Heart right ventricle (tissue), 16 donors: Measurements from ENCODE around the gene SHB. TPM values are rescaled to one million over a fixed set of nuclear protein-coding genes. Genes with fewer than 3 reads are reported as not detected.

Experiments
- ATAC-seq, 8 donors: fragments of 200-7000 bp; cut with Tn5 transposase; one replicate each; pipeline ENCODE4 v1.9.1; 2020; ENCODE audit warnings: mild to moderate bottlenecking in 8 of 8, moderate library complexity in 8 of 8, moderate number of reproducible peaks in 1 of 8
- DNase-seq, 2 donors: peaks; one replicate each; pipeline ENCODE4 v3.0.0-alpha.2; 2020
- H3K27ac ChIP-seq, 10 donors: fragments of 200-600 bp; sonication (generic) in 2 of 10; one replicate each; pipeline versions ENCODE4 v1.5.0 to v1.8.0; 2020 to 2022; ENCODE audit warnings: mild to moderate bottlenecking in 3 of 10
- H3K27me3 ChIP-seq, 7 donors: fragments of 200-600 bp; one replicate each; pipeline ENCODE4 v1.8.0; 2021 to 2022; ENCODE audit warnings: mild to moderate bottlenecking in 2 of 7
- H3K36me3 ChIP-seq, 9 donors: fragments of 200-600 bp; sonication (generic) in 1 of 9; one replicate each; pipeline versions ENCODE4 v1.5.0 to v1.8.0; 2020 to 2022; ENCODE audit warnings: mild to moderate bottlenecking in 2 of 9
- H3K4me1 ChIP-seq, 9 donors: fragments of 200-600 bp; sonication (generic) in 1 of 9; one replicate each; pipeline versions ENCODE4 v1.5.0 to v1.8.0; 2020 to 2022; ENCODE audit warnings: mild to moderate bottlenecking in 4 of 9
- H3K4me3 ChIP-seq, 10 donors: fragments of 200-600 bp; sonication (generic) in 2 of 10; one replicate each; pipeline versions ENCODE4 v1.5.0 to v1.8.0; 2020 to 2022; ENCODE audit warnings: mild to moderate bottlenecking in 7 of 10, moderate library complexity in 2 of 10
- H3K9me3 ChIP-seq, 11 donors: fragments of 200-600 bp in 10 of 11; sonication (generic) in 2 of 11; one replicate each; pipeline versions ENCODE4 v1.5.0 to v1.8.0; 2013 to 2022; ENCODE audit warnings: mild to moderate bottlenecking in 2 of 11, control low read depth in 1 of 11, moderate library complexity in 1 of 11
- WGBS, 2 donors: extraction: QIAGEN DNeasy Blood & Tissue Kit; methylation state at CpG; one replicate each; pipeline ENCODE4 v1.1.7; 2013; ENCODE audit warnings: inconsistent platforms in 1 of 2; 5-methylcytosine and 5-hydroxymethylcytosine counted together
- intact Hi-C, 10 donors: fragments of 100-400 bp; cut with DNase I; formaldehyde crosslinking; loops; one replicate each; pipeline versions ENCODE4 v1.11.1 to v1.14.2; 2022
- polyA plus RNA-seq, 2 donors: library from polyadenylated mRNA; stranded (reverse); fragments of 200-250 nt; gene quantifications; one replicate each; pipeline ENCODE4 v1.2.3, GENCODE V29; 2013
- total RNA-seq, 10 donors: library from RNA; stranded (reverse); fragmentation: NEBNext Ultra II Directional in 3 of 10; extraction: Animal tissue kit (Norgen Biotek cat#: 25700) in 3 of 10; gene quantifications; one replicate each; pipeline versions ENCODE4 v1.2.1 to v1.2.4, GENCODE V29; 2021 to 2023
- TF ChIP-seq, protein P1 (sequence below), 9 donors: fragments of 200-600 bp; sonication (generic) in 2 of 9; IDR thresholded peaks; one replicate each; pipeline versions ENCODE4 v1.5.0 to v1.8.0; 2021 to 2022; ENCODE audit warnings: antibody characterized with exemption in 9 of 9, mild to moderate bottlenecking in 5 of 9, moderate library complexity in 1 of 9
- donor health status: Arrhythmogenic right ventricular cardiomyopathy.
- donor health status: ischemic (EF 13 %, LVEDD 7.1; RV severe dilation, severe dysfunction).
- donor health status: healthy with polysubstance abuse.
- donor health status: DM: no; HTN: yes; CAD: no.
- donor health status: DM: no; HTN: no; CAD: no.
- donor health status: ischemic (EF 25% LVEDD 6.9; RV normal size, moderate dysfunction).
- donor health status: ischemic (EF 25% LVEDD 5.7; RV mildly dilated, moderate dysfunction).
- donor health status: healthy.
- donor health status: DM: yes; HTN: yes; CAD: no.
- donor health status: Ischemic cardiomyopathy.
- donor health status: ischemic (EF 35%, LVEDD 5.7; RV mildly dilated, moderate dysfunction).
- donor health status: nonischemic (EF 11% LVEDD 7.7; RV severe dilation, severe dysfunction).
- donor health status: DM: yes; HTN: yes; CAD: no.
- donor health status: PGD.
- donor health status: ischemic (EF 29% LVEDD 5.4; RV normal size, mild dysfunction).
- donor health status: nonischemic (EF 23%, LVEDD 6.1; RV moderate dilation, normal function).

Gene SHB
- total and polyA plus RNA-seq, 12 donors, result 5.7 to 26.6 (median 18.0) TPM

DNA sequence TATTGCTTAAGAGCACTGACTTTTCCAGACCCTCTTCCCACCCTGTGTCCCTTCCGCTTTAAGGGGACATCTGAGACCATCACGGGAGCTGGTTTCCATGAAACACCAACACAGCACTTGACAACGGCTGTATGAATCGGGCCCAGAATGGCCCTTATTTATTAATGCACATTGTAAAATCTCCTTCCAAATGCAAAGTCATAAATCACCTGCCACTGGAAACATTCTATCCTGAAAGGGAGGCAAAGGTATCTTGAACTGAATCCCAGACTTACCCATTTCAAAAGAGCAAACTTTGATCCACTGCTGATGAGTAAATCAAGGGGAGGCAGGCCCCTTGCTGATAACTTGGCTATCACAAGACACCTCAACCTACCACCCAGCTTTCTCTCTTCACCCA lies 37.4 kb downstream of the SHB start:
- WGBS, 2 donors, result 75 to 77% methylated on average over 4 of the region's 4 CpGs
- no peaks in the 10 kb centered on the region for H3K36me3 ChIP-seq

DNA sequence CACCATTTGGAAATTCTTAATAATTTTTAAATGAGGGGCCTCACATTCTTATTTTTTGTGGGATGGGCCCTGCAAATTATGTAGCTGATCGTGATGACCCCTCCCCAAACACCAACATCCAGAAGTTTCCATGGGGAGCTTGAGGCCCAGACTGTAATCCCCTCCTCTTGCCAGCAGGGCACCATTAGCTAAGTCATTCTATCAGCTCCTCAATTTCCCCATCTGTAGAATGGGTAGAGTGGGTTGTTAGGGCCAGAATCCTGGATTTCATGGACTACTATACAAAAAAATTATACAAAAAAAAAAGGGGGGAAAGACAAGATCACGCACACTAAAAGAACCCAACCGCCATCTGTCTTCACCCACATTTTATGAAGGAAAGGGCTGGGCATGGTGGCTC lies 38.4 kb downstream of the SHB start:
- no peak overlapping the region for H3K27ac ChIP-seq
- TF ChIP-seq, protein P1, sequence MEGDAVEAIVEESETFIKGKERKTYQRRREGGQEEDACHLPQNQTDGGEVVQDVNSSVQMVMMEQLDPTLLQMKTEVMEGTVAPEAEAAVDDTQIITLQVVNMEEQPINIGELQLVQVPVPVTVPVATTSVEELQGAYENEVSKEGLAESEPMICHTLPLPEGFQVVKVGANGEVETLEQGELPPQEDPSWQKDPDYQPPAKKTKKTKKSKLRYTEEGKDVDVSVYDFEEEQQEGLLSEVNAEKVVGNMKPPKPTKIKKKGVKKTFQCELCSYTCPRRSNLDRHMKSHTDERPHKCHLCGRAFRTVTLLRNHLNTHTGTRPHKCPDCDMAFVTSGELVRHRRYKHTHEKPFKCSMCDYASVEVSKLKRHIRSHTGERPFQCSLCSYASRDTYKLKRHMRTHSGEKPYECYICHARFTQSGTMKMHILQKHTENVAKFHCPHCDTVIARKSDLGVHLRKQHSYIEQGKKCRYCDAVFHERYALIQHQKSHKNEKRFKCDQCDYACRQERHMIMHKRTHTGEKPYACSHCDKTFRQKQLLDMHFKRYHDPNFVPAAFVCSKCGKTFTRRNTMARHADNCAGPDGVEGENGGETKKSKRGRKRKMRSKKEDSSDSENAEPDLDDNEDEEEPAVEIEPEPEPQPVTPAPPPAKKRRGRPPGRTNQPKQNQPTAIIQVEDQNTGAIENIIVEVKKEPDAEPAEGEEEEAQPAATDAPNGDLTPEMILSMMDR (IDR thresholded peaks at IDR 0.05), result no peak

More for the DNA sequence above, 37.4 kb downstream of the SHB start:
- Histone ChIP-seq H3K4me3 (no peak overlapping the region), H3K9me3 (no peaks in the 10 kb centered on the region), H3K27ac (peak overlapping the region in 4 of 10 donors; percentile 2 to 34 (median 18)), H3K4me1 (peaks cover 7 to 65% (median 39%) of the 10 kb centered on the region in 9 donors), H3K27me3 (no peaks in the 10 kb centered on the region)
- TF ChIP-seq, protein P1 (IDR thresholded peaks at IDR 0.05), result no peak
- ATAC-seq (no peak), DNase-seq (no peak)
- intact Hi-C loops, result loop anchor here in 1 of 10 donors (5.0 kb wide), 1 partner anchor 114 kb away; no protein-coding TSS in a partner anchor

DNA sequence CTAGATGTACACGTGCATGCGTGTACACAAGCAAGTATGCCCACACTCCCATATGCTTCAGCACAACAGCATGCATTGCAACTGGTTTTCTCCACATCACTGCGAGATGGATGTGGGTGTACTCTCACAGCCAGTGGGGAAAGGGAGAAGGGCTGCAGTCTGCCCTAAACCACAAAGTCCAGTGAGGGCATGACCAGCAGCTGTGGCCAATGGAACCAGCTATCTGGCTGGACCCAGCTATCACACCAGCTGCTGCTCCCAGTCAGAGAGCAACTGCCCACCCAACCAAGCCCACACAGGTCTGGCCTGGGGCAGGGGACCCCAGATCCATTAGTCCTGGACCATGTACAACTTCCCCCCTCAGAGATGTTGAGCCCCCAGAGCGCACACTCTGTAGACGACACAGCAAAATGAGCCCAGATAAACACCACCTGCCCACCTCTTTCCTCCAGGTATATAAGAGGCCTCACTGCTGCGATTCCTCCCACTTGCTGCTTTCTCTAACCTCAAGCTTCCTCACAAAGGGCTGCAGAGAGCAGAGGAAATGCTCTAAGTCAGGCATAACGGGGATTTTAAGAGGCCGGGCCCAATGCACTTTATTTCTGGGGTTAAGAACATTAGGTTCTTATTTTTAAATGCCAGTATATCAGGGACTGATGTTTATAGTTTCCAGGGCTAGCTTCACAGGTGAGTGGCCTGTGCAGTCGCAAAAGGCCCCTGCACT lies 39.0 kb downstream of the SHB start:
- H3K4me1 ChIP-seq, result peaks cover 20 to 66% (median 43%) of the 10 kb centered on the region in 9 donors
- H3K27ac ChIP-seq, result no peak overlapping the region
- ATAC-seq (no peak), DNase-seq (no peak)
- no peaks in the 10 kb centered on the region for H3K36me3 ChIP-seq
- no peak overlapping the region for H3K4me3 ChIP-seq
- 88 to 93% methylated on average over 9 of the region's 9 CpGs for WGBS, 2 donors
- no peaks in the 10 kb centered on the region for H3K9me3 ChIP-seq
- intact Hi-C loops, result loop anchor here in 2 of 10 donors (5.0 to 10.0 kb wide), 3 partner anchors 32 to 113 kb away; no protein-coding TSS in a partner anchor
- H3K27me3 ChIP-seq, result no peaks in the 10 kb centered on the region
- TF ChIP-seq, protein P1 (IDR thresholded peaks at IDR 0.05), result no peak

More for the DNA sequence above, 38.4 kb downstream of the SHB start:
- Histone ChIP-seq H3K4me3 (no peak overlapping the region), H3K36me3 (no peaks in the 10 kb centered on the region), H3K4me1 (peaks cover 15 to 65% (median 43%) of the 10 kb centered on the region in 9 donors), H3K27me3 (no peaks in the 10 kb centered on the region), H3K9me3 (no peaks in the 10 kb centered on the region)
- intact Hi-C loops, result loop anchor here in 1 of 10 donors (5.0 kb wide), 1 partner anchor 113 kb away; no protein-coding TSS in a partner anchor
- WGBS, 2 donors, result 97% methylated on average over 3 of the region's 3 CpGs
- ATAC-seq (no peak), DNase-seq (no peak)

DNA sequence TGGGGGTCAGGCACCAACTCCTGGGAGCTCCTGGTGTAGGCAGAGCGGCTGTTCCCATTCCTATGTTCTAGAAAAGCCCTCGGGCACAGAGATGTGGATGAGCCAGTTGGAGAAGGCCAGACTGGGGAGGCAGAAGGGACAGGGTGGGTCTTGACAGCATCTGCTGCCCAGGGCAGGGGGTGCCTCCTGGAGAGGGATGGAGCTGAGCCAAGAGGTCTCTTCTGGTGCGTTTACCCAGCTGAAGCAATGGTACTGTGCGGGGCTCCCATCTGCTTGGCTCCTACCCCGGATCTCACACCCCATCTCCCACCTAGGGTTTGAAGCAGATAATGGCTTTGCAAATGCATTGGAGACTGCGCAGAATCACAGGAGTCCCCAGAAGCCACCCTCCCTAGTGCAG lies 41.3 kb downstream of the SHB start:
- Histone ChIP-seq H3K27ac (peak overlapping the region in 3 of 10 donors; percentile 77 to 89 (median 82)), H3K4me1 (peaks cover 35 to 81% (median 59%) of the 10 kb centered on the region in 9 donors), H3K36me3 (no peaks in the 10 kb centered on the region), H3K27me3 (no peaks in the 10 kb centered on the region), H3K9me3 (no peaks in the 10 kb centered on the region), H3K4me3 (no peak overlapping the region)
- TF ChIP-seq, protein P1 (IDR thresholded peaks at IDR 0.05), result no peak
- DNase-seq (no peak), ATAC-seq (no peak)
- WGBS, 2 donors, result 93 to 98% methylated on average over 6 of the region's 6 CpGs
- intact Hi-C loops, result loop anchor here in 2 of 10 donors (5.0 to 10.0 kb wide), 2 partner anchors 35 to 63 kb away; no protein-coding TSS in a partner anchor
